Hematopoietic multipotent progenitor cell treated with erythropoietin and hydrocortisone succinate and interleukin-3 and kit ligand, for 8 days (in vitro differentiated cells): ENCODE data around the gene WDR37.
"Not testable (repeated sequence)": the region's sequence is repeated elsewhere in the genome, so short reads cannot be mapped to it uniquely, and the experiment has no call there.

Experiments used
- DNase-seq: peaks from one replicate; pipeline ENCODE4 v3.0.0-alpha.2; 2015

Gene WDR37

DNA sequence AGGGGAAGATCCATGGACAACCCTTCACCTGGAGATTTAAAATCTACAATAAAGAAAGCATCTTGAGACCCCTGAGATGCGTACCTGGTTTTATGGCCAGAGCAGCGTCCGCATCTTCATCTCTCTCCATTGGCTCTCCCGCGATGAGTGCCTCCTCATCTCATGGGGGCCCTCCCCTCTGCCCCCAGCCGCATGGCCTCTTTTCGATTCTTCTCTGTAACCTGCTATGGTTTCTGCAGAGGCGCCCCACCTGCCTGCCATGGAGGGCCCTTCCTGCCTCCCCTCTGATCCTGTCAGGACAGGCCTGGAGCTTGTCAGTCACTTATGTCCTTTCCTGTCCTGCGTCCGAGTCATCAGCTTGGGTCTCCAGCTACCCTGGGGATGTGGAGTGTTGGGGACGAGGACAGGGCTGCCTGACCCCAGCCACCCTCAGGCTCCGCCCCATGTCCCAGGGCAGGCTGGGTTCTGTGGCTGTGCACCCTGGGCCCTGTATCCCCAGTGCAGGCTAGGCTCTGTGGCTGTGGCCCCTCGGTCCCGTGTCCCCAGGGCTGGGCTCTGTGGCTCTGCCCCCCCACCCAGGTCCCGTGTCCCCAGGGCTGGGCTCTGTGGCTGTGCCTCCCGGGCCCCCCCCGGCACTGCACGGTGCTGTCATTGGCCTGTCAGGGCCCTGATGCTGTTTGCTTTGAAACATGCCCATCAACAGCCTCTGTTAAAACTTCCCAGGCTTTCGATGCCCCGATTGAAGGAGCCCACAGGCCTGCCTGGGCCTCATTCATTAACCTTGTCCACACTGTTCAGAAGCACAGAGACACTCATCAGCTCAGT is 99.8 kb downstream of the WDR37 start:
- no peak for DNase-seq

DNA sequence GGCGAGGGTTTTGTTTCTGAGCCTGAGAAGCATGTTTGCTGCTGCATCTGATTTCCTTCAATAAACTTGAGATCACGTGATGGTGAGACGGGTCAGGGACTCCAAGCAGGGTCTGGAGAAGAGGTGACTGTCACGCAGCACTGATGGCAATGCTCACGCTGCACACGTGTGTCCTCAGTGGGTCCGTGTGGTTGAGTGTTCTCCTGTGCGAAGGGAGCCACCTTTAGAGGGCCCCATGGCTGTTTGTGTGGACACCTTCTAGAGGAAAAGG is 100.4 kb downstream of the WDR37 start:
- DNase-seq: no peak

DNA sequence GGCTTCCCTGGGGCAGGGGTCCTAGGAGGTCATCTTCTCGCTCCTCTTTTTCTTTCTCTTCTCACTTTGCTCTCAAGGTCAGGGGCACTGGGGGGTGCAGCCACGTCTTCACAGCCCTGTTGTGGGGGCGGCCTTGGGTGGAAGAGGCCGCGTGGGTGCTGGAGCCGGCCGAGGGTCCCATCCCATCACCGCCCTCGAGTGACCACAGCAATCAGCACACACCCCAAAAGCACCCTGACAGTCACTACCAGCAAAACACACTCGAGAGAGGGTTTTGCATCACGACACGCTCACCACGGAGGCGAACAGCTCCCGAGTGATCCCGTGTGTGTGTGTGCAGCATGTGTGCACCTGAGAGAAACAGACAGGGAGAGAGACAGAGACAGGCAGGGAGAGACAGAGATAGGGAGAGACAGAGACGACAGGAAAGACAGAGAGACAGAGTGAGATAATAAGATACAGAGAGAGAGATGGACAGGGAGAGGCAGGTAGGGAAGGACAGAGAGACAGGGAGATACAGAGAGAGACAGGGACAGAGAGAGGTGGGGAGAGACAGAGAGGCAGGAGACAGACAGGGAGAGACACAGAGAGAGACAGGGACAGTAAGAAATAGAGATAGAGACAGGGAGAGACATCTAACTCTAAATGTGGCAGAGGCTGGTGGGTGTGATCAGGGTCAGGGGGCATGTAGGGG is 100.9 kb downstream of the WDR37 start:
- no peak for DNase-seq

DNA sequence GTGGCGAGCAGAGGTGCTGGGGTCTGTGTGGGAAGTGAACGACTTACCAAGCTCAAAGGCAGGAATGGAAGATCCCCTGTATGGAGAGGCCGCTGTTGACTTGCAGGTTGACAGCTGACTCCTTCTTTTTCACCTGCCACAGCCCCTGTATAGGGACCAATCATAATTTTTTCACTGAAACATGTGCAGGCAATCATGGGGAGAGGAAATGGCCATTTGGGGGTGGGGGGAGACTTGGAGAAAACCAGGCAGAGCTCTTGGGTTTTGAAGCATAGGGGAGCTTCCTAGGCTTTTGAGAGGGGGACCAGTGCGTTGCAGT is 101.4 kb downstream of the WDR37 start:
- no peak for DNase-seq

DNA sequence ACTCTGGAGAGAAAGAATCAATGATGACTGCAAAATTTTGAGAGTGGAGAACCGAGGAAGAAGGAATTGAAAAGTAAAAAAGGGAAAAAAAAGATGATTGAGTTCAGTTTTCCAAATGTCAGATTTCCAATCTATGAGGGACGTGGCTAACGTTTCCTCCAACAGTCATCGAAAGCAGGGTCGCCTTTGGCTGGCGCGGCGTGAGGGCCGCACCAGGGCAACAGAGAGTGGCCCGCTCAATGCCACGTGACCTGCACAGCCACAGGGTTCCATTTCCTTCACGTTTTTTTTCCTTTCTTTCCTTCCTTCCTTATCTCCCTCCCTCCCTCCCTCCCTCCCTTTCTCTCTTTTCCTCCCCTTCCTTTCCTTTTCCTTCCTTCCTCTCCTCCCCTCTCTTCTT is 101.9 kb downstream of the WDR37 start:
- DNase-seq: no peak

DNA sequence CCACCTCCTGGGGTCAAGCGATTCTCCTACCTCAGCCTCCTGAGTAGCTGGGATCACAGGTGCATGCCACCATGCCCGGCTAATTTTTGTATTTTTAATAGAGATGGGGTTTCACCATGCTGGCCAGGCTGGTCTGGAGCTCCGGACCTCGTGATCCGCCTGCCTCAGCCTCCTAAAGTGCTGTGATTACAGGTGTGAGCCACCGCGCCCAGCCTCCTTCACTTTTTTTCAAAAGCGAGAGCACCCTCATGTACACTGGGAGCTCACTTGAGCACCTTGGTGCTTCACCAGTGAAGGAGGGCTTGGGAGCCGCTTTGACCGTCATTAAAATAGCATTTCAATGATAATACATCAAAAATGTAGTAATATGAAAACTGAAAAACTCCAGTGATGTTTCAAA is 102.4 kb downstream of the WDR37 start:
- not testable (repeated sequence) for DNase-seq

DNA sequence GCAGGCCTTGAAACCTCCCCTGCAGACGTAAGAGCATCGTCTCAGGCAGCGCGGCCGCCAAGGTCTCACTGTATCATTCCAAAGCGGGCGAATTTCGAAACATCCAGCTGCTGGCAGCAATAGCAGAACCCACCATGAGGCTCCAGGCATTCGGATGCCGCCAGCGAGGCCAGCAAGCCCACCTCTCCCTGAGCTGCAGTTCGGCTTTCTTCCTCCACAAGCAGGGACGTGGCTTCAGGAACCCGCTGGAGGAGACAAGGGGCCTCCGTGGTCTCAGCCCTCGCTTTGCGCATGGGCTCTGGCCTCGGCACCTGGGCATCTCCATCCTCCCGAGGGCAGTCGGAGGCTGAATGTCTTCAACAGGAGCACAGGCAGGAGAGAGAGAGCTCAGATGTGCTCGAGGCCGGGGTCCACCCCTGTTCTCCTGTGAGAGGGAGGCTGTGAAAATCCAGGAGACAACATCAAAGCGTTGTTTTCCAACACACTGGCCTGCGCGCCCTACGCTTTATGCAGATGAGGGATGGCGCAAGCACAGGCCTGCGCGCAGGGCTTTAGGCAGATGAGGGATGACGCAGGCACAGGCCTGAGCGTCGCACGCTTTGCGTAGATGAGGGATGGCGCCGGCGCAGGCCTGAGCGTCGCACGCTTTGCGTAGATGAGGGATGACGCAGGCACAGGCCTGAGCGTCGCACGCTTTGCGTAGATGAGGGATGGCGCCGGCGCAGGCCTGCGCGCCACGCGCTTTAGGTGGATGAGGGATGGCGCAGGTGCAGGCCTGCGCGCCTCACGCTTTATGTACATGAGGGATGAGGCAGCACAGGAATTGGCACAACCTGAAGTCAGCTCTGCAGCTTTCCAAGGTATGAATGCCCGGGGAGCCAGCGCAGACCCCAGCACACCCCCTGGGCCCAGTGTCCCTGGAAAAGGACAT is 103.2 kb downstream of the WDR37 start:
- no peak for DNase-seq

DNA sequence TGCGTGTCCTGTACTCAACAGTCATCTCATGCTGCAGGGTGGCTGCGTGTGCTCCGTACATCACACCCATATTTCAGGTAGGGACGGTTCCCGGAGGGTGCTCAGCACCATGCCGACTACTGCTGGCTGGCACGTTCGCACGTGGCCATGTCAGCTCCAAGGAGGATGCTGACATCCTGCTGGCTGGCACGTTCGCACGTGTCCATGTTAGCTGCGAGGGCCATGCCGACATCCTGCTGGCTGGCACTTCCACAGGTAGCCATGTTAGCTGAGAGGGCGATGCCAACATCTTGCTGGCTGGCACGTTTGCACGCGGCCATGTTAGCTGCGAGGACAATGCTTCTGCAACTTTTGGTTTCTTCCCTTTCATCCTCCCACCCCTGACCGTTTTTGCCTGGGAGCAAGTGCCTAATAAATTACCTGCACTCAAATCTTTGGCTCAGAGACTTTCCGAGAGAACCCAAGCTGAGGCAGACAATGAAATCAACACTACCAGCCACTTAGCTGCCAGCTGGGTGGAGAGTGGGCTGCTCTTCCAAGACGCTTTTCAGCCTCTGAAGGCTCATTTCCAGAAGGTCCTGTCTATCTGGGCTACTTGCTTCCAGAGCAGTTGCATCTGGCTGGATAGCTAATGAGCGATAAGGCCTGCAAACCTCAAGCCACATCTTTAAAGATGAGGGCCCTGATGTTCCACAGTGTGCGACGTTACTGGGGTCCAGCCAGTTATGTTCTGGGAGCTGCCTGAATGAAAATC is 104.6 kb downstream of the WDR37 start:
- DNase-seq: no peak

DNA sequence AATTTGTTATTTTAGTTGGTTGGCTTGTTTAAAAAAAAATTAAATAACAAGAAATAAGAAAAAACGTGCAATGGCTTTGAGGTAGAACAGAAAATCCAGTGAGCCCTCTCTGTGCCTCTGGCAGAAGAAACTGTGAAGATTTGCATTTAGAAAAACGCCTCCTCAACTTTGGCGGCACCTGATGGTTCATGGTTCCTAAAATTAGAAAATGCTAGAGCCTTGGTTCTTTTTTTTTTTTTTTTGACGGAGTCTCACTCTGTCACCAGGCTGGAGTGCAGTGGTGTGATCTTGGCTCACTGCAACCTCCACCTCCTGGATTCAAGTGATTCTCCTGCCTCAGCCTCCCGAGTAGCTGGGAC is 105.1 kb downstream of the WDR37 start:
- DNase-seq: not testable (repeated sequence)

DNA sequence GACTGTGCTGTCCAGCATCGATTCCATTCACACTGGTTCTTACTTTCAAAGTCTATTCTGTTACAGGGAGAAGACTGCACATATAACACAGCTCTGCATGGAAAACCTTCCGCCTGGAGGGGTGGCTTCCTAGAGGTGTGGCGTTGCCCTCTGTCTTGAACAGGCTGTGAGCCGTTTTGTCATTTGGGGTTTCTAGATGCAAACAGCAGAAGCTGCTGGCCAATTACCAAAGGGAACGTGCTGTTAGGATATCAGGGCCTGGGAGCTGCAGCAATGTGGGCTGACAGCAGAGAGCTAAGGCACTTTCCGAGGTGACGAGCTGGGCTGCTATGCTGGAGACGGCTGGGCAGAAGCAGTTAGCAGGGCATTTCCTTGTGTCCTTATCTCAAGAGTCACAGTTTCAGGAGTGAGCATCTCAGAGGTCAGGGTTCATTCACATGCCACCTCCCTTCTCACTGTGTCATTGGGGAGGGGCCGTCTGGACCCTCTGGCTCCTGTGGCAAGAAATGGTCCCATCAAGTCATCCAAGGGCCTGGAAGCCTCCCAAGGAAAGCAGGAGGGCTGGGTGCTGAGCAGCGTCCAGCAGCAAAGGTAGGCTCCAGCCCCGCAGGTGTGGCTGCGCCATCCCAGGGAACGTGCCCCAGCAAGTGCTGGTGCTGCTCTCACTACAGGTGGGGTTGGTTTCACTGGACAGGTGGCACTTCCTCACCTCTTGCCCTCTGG is 106.5 kb downstream of the WDR37 start:
- no peak for DNase-seq

DNA sequence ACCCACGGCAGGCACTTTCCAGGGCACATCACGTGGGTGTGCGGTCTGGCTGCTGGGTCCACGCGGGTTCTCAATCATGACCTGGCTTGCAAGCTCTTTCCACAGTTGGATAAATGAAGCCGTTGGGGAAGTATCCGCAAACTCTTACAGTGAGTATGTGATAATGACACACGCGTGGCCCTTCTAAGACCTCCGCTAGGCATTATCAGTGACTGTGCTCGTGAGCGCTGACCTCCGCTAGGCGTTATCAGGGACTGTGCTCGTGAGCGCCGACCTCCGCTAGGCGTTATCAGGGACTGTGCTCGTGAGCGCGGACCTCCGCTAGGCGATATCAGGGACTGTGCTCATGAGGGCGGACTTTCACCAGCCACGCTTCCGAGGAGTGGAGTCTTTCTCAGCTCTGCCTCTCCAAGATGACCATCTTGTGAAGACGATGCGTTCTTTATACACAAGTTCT is 107.0 kb downstream of the WDR37 start:
- DNase-seq: no peak

DNA sequence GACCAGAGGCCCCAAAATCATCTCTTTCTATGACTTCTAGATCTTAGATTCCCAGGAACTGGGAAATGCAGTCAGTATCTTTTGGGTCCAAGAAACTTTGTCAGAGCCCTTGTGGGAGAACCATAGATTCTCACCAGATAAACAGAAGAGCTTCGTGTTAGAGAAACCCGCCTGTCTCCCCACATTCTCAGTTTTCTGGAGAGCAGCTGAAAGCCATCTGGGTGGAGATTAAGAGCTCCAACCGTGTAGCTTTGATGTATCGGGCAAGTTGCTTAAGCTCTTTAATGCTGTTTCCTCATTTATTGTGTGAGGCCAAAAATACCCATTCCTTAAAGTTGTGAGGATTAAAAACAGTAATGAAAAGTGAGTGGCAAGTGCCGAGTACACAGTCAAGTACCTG is 107.6 kb downstream of the WDR37 start:
- DNase-seq: no peak

DNA sequence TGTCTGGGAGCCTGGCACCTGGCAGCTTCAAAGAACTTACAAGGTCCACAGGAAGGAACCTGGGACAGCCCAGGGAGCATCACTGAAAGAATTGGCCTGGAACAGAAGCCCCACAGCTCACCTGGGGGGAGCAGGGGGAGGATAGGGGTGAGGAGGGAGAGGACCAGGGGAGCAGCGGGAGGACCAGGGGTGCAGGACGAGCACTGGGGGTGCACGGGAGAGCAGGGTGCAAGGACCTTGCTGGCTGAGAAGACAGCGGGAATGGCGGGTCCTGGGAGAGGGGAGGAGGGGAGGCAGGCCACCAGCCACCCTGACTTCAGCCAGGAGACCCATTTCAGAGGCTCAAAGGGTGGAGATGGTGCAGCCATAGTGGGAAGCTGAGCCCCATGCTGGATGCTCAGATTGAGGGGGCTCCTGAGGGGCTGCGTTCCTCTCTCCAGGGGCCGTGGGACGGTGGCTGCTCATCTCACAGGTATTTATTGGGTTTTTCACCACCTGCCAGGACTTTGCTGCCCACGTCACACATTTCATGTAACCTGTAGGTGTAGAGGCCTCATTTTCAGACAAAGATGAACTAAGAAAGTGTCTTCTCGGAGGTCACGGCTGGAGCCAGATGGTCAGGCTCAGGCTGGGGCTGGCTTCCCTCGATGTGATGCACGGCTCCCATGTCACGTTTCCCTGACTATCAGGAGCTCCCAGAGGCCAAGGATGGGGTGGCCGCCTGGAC is 110.1 kb downstream of the WDR37 start:
- no peak for DNase-seq

DNA sequence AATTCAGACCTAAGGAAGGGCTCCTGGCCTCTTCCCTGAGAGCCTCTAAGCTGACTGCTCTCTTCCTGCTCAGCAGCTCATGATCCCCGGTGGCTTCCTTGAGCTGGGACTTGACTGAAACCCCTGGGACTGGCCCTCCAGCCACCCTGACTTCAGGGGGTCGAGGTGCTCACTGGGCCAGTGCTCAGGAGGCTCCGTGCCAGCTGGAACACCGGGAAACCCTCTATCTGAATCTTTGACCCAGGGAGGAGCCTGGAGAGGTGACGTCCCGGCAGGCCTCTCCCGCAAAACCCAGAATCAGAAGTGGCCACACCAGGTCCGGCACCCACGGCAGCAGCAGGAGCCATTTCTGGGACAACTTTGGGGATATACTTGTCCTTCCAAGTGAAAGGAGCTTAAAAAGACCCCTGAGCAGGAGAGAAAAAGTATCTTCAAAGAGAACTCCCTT is 110.7 kb downstream of the WDR37 start:
- DNase-seq: no peak

DNA sequence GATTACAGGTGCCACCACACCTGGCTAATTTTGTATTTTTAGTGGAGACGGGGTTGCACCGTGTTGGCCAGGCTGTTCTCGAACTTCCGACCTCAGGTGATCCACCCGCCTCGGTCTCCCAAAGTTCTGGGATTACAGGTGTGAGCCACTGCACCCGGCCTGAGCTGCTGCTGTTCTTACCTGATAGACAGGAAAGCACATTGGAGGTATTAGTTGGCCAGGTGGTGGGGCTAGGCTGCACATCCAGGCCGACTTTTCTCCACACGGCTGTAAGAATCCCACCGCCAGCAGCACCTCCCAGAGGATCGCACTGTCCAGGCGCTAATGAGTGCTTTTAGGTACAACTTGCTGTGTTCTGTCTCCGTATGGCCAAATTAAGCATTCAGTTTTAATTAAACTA is 112.6 kb downstream of the WDR37 start:
- no peak for DNase-seq

DNA sequence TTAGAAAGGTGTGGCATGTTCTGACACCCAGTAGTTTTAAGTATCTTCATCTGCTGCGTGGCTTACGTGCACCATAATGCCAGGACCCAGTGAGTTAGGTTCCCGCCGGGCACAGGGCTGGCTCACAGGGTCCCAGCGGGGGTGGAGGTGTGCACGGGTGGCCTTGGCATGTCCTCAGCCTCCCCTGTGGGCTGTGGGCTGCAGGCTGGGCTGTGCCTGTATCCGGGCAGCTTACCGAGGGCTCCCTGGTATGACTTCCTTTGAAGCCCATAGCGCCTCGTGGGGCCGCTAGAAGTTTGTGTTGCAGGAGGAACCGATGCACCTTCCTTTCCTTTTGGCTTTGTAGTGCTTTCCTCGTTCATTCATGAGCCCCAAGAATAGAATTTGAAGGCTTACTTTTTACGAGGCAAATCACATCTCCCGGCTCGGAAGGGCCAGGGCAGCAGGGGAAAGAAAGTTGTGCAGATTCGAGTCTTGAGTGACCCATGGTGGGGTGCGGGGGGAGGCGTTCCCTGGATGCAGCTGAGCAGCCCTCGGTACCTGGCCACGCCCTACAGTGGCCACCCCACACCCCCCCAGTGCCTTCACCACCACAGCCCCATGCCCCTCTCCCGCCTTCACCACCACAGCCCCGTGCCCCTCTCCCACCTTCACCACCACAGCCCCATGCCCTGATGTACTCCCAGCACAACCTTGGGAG is 113.2 kb downstream of the WDR37 start:
- DNase-seq: no peak

DNA sequence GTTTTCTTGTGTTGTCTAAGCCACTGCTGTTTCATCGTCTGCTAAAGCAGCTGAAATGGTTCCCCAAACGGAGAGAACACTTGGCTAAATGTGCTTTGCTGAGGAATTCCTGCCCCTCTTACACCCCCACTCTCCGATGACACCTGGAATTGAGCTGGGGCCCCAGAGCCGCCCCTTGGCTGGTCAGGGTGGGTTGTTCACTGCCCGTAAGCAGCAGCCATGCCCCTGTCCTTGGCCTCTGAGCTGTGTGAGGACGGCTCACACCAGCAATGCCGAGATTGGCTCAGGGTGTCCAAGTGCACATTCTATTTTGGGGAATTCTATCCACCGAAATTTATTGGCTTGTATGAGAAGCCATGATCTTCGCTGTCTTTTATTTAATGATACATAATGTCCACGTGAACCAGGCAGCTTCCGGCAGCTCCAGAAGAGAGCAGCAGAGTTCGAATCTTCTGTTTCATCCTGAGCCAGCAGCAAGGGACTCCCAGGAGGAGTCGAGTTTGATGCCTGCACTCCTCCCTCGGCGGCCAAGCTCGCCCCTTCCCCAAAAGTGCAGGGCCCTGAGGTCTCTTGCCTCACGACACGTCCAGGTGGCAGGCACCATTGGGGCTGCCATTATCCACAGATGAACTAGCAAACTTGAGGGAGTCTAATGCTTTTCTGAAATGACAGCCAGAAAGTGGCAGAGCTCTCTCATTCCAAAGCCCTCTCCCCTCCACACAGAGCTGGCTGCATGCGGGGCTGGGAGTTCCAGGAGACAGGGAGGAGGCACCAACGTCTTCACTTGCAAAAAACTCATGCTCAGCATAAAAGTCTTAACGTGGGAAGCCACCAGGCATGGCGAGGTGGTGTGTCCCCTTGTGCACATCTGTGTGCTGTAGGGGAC is 114.0 kb downstream of the WDR37 start:
- DNase-seq: no peak

DNA sequence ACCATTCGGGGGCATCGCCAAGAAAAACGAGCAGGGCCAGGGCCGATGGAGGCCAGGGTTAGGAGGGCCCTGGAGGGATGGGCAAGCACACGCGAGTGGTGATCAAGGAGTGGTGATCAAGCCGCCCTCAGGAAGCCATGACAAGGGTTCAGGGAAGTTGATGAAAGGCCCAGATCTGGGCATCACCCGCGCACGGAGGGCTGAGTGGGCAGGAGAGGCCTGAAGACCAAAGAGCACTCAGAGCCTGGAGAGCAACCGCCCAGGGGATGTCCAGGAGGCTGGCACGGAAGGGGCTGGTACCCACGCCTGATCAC is 114.6 kb downstream of the WDR37 start:
- DNase-seq: no peak

DNA sequence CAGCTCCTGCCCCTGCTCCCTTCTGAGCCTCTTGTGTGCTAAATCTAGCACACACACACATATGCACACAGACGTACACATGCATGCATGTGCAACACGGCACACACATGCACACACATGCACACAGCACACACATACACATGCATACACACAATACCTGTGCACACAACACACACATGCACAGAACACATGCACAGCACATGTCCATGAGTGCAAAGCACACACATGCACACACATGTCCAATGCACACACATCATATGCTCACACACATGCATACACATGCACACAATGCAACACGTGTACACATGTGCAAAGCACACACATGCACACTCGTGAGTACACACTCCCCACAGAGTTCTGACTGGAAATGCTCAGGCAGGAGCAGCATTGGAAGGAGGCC is 115.0 kb downstream of the WDR37 start:
- no peak for DNase-seq

DNA sequence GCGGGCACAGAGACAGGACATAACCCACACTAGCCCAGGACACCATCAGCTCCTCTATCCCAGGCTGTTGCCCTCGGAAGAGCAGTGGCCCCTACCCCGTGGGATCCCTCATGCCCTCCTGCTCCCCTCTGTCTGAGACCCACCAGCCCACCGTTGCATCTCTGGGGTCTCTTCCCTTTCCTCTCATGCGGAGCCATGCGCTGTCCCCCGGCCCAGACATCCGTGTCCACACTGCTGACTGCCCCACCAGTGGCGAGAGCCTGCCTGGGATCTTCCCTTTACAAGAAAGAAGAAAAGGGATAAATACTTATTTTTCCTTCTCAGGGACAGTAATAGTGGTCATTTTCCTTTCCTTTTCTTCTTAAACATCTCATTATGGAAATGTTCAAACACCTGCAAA is 115.4 kb downstream of the WDR37 start:
- DNase-seq: no peak
